ENCODE results near the gene TBX10. TPM values are rescaled to one million over a fixed set of nuclear protein-coding genes. Genes with fewer than 3 reads are reported as not detected.
"Not testable (repeated sequence)": the region's sequence is repeated elsewhere in the genome, so short reads cannot be mapped to it uniquely, and the experiment has no call there.

Gene TBX10
- total RNA-seq, 4 donors from 2014 or later, result not detected

- intact Hi-C loops (cut with DNase I; ENCODE audit: low total_unique reads), result no loop called here
- no peak overlapping the region for H3K4me3 ChIP-seq
- no peak overlapping the region for H3K27ac ChIP-seq
- no peaks in the 10 kb centered on the region for H3K36me3 ChIP-seq
- TF ChIP-seq, protein P1, sequence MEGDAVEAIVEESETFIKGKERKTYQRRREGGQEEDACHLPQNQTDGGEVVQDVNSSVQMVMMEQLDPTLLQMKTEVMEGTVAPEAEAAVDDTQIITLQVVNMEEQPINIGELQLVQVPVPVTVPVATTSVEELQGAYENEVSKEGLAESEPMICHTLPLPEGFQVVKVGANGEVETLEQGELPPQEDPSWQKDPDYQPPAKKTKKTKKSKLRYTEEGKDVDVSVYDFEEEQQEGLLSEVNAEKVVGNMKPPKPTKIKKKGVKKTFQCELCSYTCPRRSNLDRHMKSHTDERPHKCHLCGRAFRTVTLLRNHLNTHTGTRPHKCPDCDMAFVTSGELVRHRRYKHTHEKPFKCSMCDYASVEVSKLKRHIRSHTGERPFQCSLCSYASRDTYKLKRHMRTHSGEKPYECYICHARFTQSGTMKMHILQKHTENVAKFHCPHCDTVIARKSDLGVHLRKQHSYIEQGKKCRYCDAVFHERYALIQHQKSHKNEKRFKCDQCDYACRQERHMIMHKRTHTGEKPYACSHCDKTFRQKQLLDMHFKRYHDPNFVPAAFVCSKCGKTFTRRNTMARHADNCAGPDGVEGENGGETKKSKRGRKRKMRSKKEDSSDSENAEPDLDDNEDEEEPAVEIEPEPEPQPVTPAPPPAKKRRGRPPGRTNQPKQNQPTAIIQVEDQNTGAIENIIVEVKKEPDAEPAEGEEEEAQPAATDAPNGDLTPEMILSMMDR (IDR thresholded peaks at IDR 0.05 in 4 of 5, conservative IDR thresholded peaks at IDR 0.05 in 1 of 5), result no peak
- TF ChIP-seq POLR2A (IDR thresholded peaks at IDR 0.05), result no peak
- in situ Hi-C loops (cut with MboI; ENCODE audit: low sequenced_read_pairs in 4 of 4), result no loop called here
- H3K4me1 ChIP-seq, result no peaks in the 10 kb centered on the region
- no peak for ATAC-seq
- H3K9me3 ChIP-seq, result no peaks in the 10 kb centered on the region
- H3K27me3 ChIP-seq, result peaks cover 0 to 3% (median 0%) of the 10 kb centered on the region in 3 donors
- no peak for DNase-seq
Observed at GRCh38 chr11:67594480-67594879, 45.1 kb downstream of the TBX10 start.

DNA sequence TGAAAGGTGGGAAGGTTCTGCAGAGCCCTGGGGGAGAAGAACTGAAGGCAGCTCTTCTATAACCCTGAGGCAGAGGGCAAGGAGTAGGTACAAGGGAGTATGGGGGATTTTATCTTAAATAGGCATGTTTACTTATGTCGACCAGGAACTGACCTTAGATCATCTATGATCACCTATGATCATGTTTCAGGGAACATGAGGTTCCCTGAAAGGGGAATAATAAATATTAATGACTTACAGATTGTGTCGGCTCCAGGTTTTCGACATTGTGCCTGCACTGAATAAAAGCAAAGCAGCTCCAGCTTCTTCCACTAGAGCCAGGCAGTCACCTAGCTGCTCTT, 46.0 kb downstream of the TBX10 start:
- H3K27ac ChIP-seq, result no peak overlapping the region
- no peaks in the 10 kb centered on the region for H3K4me1 ChIP-seq

DNA sequence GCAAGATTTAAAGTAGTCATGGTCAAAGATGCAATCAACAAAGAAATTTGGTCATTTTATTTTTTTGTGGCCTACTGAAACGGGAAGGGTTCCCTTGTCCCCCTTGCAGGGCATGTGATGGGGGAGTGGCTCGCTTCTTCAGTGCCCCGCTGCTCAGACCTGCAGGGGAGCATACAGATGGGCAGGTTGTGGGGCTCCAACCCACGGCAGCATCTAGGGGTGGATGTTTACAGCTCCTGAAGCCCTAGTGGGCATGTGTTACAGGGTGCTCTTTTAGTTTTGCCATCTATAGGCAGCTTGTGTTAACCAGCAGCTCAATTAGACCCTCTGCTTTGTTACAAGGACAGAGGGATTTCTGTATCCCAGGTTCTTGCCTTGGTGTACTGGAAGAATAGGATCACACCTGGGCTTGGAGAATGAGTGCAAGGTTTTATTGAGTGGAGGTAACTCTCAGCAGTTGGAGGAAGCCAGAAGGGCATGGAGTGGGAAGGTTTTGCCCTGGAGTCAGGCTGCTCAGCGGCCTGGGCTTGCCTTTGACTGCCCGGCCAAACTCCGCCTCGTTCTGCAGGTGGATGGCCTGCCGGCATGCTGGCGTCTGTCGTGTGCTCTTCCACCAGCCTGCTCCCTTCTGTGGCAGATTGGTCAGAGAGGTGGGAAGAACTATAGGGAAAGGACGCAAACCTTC, 46.5 kb downstream of the TBX10 start:
- no peak overlapping the region for H3K27ac ChIP-seq
- no peak for TF ChIP-seq POLR2A (IDR thresholded peaks at IDR 0.05)
- TF ChIP-seq, protein P1 (IDR thresholded peaks at IDR 0.05 in 4 of 5, conservative IDR thresholded peaks at IDR 0.05 in 1 of 5), result no peak
- ATAC-seq, result no peak
- in situ Hi-C loops (cut with MboI; ENCODE audit: low sequenced_read_pairs in 4 of 4) (no loop called here), intact Hi-C loops (cut with DNase I; ENCODE audit: low total_unique reads) (no loop called here)
- no peaks in the 10 kb centered on the region for H3K9me3 ChIP-seq
- no peak overlapping the region for H3K4me3 ChIP-seq
- no peaks in the 10 kb centered on the region for H3K4me1 ChIP-seq
- no peaks in the 10 kb centered on the region for H3K27me3 ChIP-seq
- no peak for DNase-seq
- peaks cover 0 to 10% of the 10 kb centered on the region in 2 donors for H3K36me3 ChIP-seq

More for the DNA sequence above, 46.0 kb downstream of the TBX10 start:
- Histone ChIP-seq H3K27me3 (no peaks in the 10 kb centered on the region), H3K9me3 (no peaks in the 10 kb centered on the region), H3K36me3 (peaks cover 0 to 5% of the 10 kb centered on the region in 2 donors), H3K4me3 (no peak overlapping the region)
- intact Hi-C loops (cut with DNase I; ENCODE audit: low total_unique reads), result no loop called here
- TF ChIP-seq, protein P1 (IDR thresholded peaks at IDR 0.05 in 4 of 5, conservative IDR thresholded peaks at IDR 0.05 in 1 of 5), result no peak
- TF ChIP-seq POLR2A (IDR thresholded peaks at IDR 0.05), result no peak
- no peak for ATAC-seq
- no peak for DNase-seq
- in situ Hi-C loops (cut with MboI; ENCODE audit: low sequenced_read_pairs in 4 of 4), result no loop called here

GRCh38 chr11:67588899-67589415, 50.6 kb downstream of the TBX10 start:
- H3K4me1 ChIP-seq; ATAC-seq; in situ Hi-C loops (cut with MboI; ENCODE audit: low sequenced_read_pairs in 4 of 4); DNase-seq; H3K27ac ChIP-seq; H3K9me3 ChIP-seq; H3K27me3 ChIP-seq; H3K4me3 ChIP-seq: not testable (repeated sequence)
- intact Hi-C loops (cut with DNase I; ENCODE audit: low total_unique reads), result loop anchor here (10.0 kb wide), 3 partner anchors 164 to 474 kb away; partner anchors contain the start of genes KDM2A, NDUFS8, RPS6KB2 and TCIRG1
- H3K36me3 ChIP-seq, result peaks cover 0 to 40% of the 10 kb centered on the region in 2 donors

- Histone ChIP-seq H3K4me1 (peaks cover 6 to 8% of the 10 kb centered on the region in 2 donors), H3K27me3 (no peaks in the 10 kb centered on the region), H3K4me3 (no peak overlapping the region), H3K9me3 (no peaks in the 10 kb centered on the region), H3K36me3 (peaks cover 0 to 40% of the 10 kb centered on the region in 2 donors), H3K27ac (no peak overlapping the region)
- intact Hi-C loops (cut with DNase I; ENCODE audit: low total_unique reads), result loop anchor here (10.0 kb wide), 3 partner anchors 163 to 473 kb away; partner anchors contain the start of genes KDM2A, NDUFS8, RPS6KB2 and TCIRG1
- in situ Hi-C loops (cut with MboI; ENCODE audit: low sequenced_read_pairs in 4 of 4), result no loop called here
- ATAC-seq (no peak), DNase-seq (no peak)
- TF ChIP-seq, protein P1 (IDR thresholded peaks at IDR 0.05 in 4 of 5, conservative IDR thresholded peaks at IDR 0.05 in 1 of 5), result no peak
- TF ChIP-seq POLR2A (IDR thresholded peaks at IDR 0.05), result no peak
Observed at GRCh38 chr11:67588136-67588503, 51.4 kb downstream of the TBX10 start.

All from gastrocnemius medialis (tissue), 4 donors.